NCI-H1048 (cell line): ENCODE data around the gene SLC45A1.
"Not testable (repeated sequence)": the region's sequence is repeated elsewhere in the genome, so short reads cannot be mapped to it uniquely, and the experiment has no call there.

Source experiments
- DNase-seq: peaks from one replicate; lab custom pipeline; 2025; lab: John Stamatoyannopoulos, UW

SLC45A1 gene

DNA sequence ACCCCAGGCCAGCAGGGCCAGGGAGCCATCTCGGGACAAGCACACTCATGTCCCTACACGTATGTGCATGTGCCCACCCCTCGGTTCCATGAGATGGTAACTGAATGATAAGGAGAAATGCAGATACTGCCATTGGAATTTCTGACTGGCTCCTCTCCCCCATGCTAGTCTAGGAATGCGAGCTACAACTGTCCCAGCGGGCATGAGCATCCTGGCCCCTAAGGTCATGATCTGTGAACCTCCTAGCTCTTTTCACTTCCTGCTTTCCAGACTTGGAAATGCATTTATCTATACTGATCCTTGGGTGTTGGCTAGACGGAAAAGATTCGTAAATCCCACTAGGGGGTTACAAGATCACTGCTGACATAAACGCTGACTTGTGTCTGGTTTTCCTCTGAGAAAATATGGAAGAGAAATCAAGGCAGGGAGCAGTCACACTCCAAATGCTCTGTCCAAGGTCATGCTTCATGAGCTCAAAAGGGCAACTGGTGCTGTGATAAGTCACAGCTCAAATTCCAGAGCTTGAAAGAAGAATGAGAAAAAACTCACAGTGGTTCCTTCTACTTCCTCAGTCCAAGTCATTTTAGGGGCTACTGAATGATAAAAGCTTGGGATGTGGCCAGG is 49.8 kb downstream of the SLC45A1 start:
- no peak for DNase-seq

DNA sequence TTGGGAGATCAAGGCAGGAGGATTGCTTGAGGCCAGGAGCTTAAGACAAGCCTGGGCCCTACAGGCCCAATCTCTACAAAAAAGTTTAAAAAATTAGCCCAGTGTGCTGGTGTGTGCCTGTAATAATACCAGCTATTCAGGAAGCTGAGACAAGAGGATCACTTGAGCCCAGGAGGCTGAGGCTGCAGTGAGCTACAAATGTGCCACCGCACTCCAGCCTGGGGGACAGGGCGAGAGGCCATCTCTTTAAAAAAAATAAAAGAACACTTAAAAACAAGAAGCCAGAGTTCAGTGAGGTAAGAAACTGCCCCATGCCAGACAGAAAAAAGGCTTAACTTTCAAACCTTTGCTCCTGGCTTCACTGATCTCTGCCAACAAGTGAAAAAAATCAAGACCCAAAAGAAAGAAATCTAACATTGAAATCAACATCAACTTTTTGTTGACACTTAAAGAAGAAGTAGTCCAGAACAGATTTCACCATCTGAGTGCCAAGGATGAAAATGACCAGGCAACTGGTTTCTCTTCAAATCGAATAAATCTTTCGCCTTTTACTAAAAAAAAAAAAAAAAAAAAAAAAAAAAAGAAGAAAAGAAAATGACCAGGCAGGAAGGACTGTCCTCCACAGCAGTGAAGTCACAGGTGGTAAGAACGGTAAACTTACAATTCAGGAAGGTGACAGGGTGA is 51.2 kb downstream of the SLC45A1 start:
- DNase-seq = no peak

- DNase-seq = no peak
Measured at GRCh38 chr1:8370046-8370881, 52.4 kb downstream of the SLC45A1 start.

- no peak for DNase-seq
Measured at GRCh38 chr1:8370905-8371315, 53.0 kb downstream of the SLC45A1 start.

DNA sequence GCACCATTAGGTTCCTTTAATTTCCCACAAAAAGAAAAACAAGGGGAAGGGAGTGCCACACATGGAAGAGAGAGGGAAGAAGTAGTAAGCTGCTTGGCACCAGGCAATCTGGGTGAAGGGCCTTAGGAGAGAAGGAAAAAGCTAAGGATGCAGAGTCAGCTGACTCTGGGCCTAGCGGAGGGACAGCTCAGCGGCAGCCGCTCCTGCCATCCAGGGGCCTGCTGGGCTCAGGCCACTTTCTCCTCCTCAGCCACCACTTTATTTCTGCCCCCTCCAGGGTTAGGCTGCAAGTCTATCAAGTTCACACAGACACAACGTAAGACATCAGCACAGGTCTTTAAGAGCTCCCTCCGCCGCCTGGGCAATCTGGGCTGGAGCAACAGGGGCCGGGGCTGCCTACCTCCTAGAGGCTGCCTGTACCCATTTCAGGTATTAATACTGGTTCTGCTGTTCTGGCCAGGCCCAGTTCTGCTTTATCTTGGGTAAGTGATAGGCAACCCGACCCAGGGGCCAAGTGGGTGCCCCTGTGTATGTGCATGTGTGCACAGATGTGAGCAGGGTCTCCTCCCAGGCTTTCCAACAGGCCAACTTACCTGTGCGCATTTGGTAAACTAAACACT is 53.6 kb downstream of the SLC45A1 start:
- DNase-seq = no peak

GRCh38 chr1:8373125-8373524 is 55.2 kb downstream of the SLC45A1 start:
- DNase-seq = no peak

GRCh38 chr1:8373581-8374241 is 55.8 kb downstream of the SLC45A1 start:
- DNase-seq = no peak

DNA sequence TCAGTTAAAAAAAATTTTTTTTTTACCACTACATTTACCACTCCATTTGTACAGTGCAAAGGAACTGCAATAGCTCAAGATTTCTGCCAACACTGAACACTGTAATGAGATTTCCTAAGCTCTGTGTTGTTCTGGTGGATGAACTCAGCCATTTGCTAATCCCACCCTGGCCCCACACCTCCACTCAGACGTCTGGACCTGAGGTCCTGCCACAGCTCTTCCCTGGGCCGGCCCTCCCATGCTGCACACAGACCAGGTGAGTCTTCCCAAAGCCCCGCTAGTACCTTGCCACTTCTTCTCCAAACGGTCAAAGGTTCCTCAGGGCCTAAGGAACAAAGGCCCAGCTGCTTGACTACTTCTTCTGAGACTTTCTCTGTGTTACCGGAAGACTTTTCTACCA is 56.4 kb downstream of the SLC45A1 start:
- no peak for DNase-seq

DNA sequence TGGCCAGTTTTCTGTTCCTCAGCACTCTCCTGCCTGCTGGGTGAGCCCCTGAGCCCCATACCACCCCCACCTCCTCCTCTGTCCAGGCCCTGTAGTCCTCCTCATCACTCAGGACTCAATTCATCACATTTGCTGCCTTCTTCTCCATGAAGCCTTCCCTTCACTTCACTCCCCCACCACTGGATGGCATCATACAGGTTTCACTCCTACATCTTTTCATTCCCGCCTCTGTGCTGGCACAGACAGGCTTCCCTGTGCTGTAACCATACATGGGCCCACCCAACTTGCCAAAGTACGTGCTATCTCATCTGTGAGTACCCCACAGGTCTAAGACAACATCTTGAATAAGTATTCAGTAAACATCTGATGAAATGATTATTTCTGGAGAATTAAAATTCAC is 56.9 kb downstream of the SLC45A1 start:
- DNase-seq = no peak

- no peak for DNase-seq
Measured at GRCh38 chr1:8376358-8376840, 58.5 kb downstream of the SLC45A1 start.

DNA sequence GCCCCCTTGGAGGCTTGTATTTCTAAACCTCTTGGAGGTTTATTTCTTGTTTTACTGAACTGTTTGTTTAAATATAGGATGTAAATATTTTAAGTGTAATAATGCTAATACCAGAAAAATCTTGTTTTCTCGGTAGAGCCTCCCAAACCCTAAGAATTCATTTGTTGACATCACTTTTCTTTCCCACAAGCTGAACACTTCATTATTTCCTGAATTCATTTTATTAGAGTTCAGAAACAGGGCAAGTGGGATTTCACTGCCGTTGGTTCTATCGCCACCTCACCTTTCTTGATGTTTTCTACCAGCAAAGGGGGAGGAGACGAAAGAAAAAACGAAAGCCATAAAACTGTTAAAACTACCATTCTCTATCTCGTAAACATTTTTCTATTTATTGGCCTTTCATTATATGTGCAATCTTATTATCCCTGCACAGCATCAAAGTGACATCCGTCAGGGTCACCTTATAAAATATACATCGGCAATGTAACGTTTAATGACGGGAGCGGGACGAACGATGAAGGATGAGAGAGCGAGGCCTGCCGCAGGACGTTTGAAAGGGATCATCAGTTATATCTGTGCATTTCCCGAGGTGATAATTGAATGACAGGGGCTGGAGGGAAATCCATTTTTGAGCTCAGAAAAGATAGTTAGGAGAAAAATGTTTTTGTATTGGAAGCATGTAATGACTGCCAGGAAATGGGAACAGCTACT is 59.5 kb downstream of the SLC45A1 start:
- DNase-seq = no peak

- DNase-seq = no peak
Measured at GRCh38 chr1:8378178-8378577, 60.3 kb downstream of the SLC45A1 start.

GRCh38 chr1:8378981-8379470 is 61.1 kb downstream of the SLC45A1 start:
- DNase-seq = no peak

DNA sequence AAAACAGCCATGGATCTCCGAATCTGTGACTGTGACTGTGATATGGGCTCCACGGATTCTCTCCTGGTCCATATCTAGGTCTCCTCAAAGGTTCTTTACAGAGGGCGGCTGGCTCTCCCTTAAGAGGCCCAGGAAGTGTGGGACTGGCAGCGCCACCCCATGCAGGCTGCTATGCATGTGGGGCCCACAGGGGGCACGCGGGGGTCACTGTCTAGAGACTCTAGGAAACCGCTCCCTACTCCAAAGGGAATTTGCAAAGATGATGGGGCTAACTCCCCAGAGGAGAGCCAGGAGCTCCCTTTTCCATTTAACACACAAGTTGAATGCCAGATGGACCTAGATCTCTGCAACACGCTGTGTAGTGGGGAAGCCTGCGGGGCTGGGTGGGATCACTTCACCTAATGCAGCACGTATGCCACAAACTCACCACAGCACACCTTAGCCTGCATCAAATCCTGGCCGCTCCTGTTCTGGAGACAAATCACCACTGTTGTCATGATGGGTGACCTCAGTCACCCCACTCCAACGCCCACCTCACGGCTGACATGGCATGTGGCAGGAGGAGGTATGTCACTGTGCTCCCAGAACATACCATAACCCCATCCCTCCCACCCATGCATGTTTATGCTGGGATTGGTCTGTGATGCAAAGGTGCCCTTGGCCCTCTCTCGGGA is 61.7 kb downstream of the SLC45A1 start:
- DNase-seq = no peak

DNA sequence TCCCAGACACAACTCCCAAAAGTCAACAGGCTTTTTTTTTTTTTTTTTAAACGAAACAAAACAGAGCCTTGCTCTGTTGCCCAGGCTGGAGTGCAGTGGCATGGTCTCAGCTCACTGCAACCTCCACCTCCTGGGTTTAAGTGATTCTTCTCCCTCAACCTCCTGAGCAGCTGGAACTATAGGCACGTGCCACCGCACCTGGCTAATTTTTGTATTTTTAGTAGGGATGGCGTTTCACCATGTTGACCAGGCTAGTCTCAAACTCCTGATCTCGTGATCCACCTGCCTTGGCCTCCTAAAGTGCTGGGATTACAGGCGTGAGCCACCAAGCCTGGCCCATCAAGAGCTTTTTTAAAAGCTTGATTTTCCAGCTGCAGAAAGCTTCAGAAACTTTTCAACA is 62.4 kb downstream of the SLC45A1 start:
- not testable (repeated sequence) for DNase-seq

DNA sequence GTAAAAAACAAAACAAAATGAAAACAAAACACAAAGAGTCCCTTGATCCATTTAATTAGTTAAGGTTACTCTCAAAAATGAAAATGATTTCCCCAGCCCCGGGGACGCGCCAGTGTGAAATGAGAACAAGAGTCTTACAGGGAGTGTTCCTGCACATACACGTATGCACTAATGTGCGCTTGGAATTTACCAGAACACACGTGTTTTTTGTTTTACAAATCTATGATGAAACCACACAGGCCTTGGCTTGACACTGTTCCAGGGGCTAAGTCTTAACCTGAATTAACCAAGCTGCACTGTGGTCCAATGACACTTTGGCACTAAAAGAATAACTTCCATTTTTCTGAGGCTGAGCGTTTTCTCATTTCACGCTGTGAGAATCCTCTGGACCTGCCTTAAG is 63.7 kb downstream of the SLC45A1 start:
- no peak for DNase-seq

- DNase-seq = no peak
Measured at GRCh38 chr1:8382051-8382505, 64.2 kb downstream of the SLC45A1 start.

- no peak for DNase-seq
Measured at GRCh38 chr1:8382608-8383505, 64.9 kb downstream of the SLC45A1 start.

DNA sequence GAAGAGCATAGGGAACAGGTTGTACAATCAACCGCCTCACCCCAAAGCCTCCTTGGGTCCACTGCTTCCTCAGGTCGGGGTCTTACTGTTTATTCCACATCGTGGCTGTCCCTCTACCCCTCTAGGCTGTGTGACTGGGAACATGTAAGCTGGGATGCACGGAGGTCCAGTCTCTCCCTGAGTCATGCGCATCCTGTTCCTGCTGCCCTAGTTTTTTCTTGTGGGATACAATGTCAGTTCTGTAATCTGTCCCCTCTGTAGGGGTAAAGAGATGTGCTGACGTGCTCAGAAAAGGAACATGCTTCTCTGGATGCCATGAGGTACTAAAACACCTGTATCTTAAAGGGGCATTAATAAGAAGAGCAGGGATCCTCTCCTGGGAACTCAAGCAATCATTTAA is 66.2 kb downstream of the SLC45A1 start:
- DNase-seq = no peak
